K562 (cell line): ENCODE data around the gene ECI2. TPM values are rescaled to one million over a fixed set of nuclear protein-coding genes. Genes with fewer than 3 reads are reported as not detected.
A peak's percentile ranks its signal among the peaks of the same experiment; 100 is the strongest.

Experiments
- ARNT ChIP-seq, 2 experiments: fragments of 450-650 bp; IDR thresholded peaks; 2 replicates each; pipeline ENCODE4 v1.6.1; 2016; ENCODE audit warnings: mild to moderate bottlenecking in 1 of 2
- CHAMP1 ChIP-seq: fragments of 450-650 bp; IDR thresholded peaks from 2 replicates; pipeline ENCODE4 v1.6.1; 2016; ENCODE audit warnings: mild to moderate bottlenecking
- CTBP1 ChIP-seq: fragments of 450-650 bp; IDR thresholded peaks from 2 replicates; pipeline ENCODE4 v1.6.1; 2016; ENCODE audit warnings: borderline replicate concordance
- KDM1A ChIP-seq, 2 experiments: fragments of 450-650 bp; IDR thresholded peaks; 2 replicates each; pipeline ENCODE4 v1.6.1; 2016; ENCODE audit warnings: mild to moderate bottlenecking in 2 of 2
- MAZ ChIP-seq, 2 experiments: fragments of 450-650 bp in 1 of 2; sonication (generic) in 1 of 2; formaldehyde crosslinking; IDR thresholded peaks in 1 of 2; conservative IDR thresholded peaks in 1 of 2; 2 replicates each; pipeline versions ENCODE4 v1.4.0 to v1.5.0; 2020; ENCODE audit warnings: mild to moderate bottlenecking in 1 of 2, missing genetic modification reagents in 1 of 2
- MCM3 ChIP-seq: fragments of 450-650 bp; IDR thresholded peaks from 2 replicates; pipeline ENCODE4 v1.6.1; 2016
- NBN ChIP-seq: fragments of 450-650 bp; IDR thresholded peaks from 2 replicates; pipeline ENCODE4 v1.6.1; 2016; ENCODE audit warnings: low read depth, mild to moderate bottlenecking
- POLR2A ChIP-seq: fragments of 450-650 bp; conservative IDR thresholded peaks from 2 replicates; pipeline ENCODE4 v1.6.1; 2016
- POLR3G ChIP-seq: IDR thresholded peaks from 2 replicates; pipeline ENCODE4 v1.6.1; 2011; ENCODE audit not compliant: insufficient read length, insufficient replicate concordance; ENCODE audit errors: extremely low read depth
- RB1 ChIP-seq: fragments of 450-650 bp; IDR thresholded peaks from 2 replicates; pipeline ENCODE4 v1.6.1; 2017; ENCODE audit warnings: low read depth, mild to moderate bottlenecking
- RFX1 ChIP-seq: fragments of 450-650 bp; IDR thresholded peaks from 2 replicates; pipeline ENCODE4 v1.6.1; 2016; ENCODE audit warnings: mild to moderate bottlenecking, moderate library complexity
- RHOXF2B ChIP-seq: fragments of 250-450 bp; sonication (Bioruptor Pico); conservative IDR thresholded peaks from 2 replicates; pipeline ENCODE4 v1.5.1; 2021
- SMAD4 ChIP-seq: fragments of 250-450 bp; sonication (Bioruptor Pico); conservative IDR thresholded peaks from 2 replicates; pipeline ENCODE4 v1.8.0; 2021; ENCODE audit warnings: inconsistent platforms, mild to moderate bottlenecking, moderate library complexity
- TEAD1 ChIP-seq, 2 experiments: fragments of 450-650 bp in 1 of 2; sonication (generic) in 1 of 2; formaldehyde crosslinking; IDR thresholded peaks; 2 replicates each; pipeline versions ENCODE4 v1.4.0 to v1.8.0; 2020 to 2022; ENCODE audit warnings: mild to moderate bottlenecking in 2 of 2, missing genetic modification reagents in 1 of 2
- USF2 ChIP-seq: sonication (generic); formaldehyde crosslinking; IDR thresholded peaks from 2 replicates; pipeline ENCODE4 v1.5.0; 2020; ENCODE audit warnings: missing genetic modification reagents
- XRCC5 ChIP-seq: fragments of 200-400 bp; formaldehyde crosslinking; IDR thresholded peaks from 2 replicates; pipeline ENCODE4 v1.6.1; 2017; ENCODE audit warnings: low read depth, mild to moderate bottlenecking, low read length
- polyA plus RNA-seq, 8 experiments: library from polyadenylated mRNA; depleted of rRNA in 4 of 8; stranded (reverse) in 5 of 8; unstranded in 3 of 8; fragments of >200 nt; fragmentation: Nextera tagmentation in 2 of 8; fragmentation: Illumina TruSeq in 1 of 8; extraction: Ambion mirVana in 2 of 8; extraction: Trizol in 1 of 8; gene quantifications; 2 replicates each; pipeline versions ENCODE4 v1.2.1 to v1.2.3, GENCODE V29; 2011 to 2014; ENCODE audit warnings: inconsistent platforms in 1 of 8, missing spikeins in 1 of 8
- total RNA-seq, 7 experiments: library from RNA; depleted of rRNA in 6 of 7; stranded (reverse); fragments of >200 nt in 6 of 7; fragmentation: Illumina TruSeq in 2 of 7; extraction: Trizol in 2 of 7; gene quantifications; 2 replicates each; pipeline versions ENCODE4 v1.2.1 to v1.2.3, GENCODE V29; 2011 to 2021; ENCODE audit warnings: low replicate concordance in 1 of 7
- TF ChIP-seq, protein P1 (sequence below): fragments of 250-450 bp; sonication (Bioruptor Pico); IDR thresholded peaks from 2 replicates; pipeline ENCODE4 v1.4.0; 2020
- TF ChIP-seq, protein P2 (sequence below): sonication (generic); formaldehyde crosslinking; IDR thresholded peaks from 2 replicates; pipeline ENCODE4 v1.4.0; 2020; ENCODE audit warnings: mild to moderate bottlenecking, missing genetic modification reagents

ECI2 gene
- total and polyA plus RNA-seq, 9 of the 15 experiments (the other 6 are each of a cell fraction or from before 2014, with no cell fraction given) = 80.7 to 377 (median 142) TPM

- TF ChIP-seq, protein P1, sequence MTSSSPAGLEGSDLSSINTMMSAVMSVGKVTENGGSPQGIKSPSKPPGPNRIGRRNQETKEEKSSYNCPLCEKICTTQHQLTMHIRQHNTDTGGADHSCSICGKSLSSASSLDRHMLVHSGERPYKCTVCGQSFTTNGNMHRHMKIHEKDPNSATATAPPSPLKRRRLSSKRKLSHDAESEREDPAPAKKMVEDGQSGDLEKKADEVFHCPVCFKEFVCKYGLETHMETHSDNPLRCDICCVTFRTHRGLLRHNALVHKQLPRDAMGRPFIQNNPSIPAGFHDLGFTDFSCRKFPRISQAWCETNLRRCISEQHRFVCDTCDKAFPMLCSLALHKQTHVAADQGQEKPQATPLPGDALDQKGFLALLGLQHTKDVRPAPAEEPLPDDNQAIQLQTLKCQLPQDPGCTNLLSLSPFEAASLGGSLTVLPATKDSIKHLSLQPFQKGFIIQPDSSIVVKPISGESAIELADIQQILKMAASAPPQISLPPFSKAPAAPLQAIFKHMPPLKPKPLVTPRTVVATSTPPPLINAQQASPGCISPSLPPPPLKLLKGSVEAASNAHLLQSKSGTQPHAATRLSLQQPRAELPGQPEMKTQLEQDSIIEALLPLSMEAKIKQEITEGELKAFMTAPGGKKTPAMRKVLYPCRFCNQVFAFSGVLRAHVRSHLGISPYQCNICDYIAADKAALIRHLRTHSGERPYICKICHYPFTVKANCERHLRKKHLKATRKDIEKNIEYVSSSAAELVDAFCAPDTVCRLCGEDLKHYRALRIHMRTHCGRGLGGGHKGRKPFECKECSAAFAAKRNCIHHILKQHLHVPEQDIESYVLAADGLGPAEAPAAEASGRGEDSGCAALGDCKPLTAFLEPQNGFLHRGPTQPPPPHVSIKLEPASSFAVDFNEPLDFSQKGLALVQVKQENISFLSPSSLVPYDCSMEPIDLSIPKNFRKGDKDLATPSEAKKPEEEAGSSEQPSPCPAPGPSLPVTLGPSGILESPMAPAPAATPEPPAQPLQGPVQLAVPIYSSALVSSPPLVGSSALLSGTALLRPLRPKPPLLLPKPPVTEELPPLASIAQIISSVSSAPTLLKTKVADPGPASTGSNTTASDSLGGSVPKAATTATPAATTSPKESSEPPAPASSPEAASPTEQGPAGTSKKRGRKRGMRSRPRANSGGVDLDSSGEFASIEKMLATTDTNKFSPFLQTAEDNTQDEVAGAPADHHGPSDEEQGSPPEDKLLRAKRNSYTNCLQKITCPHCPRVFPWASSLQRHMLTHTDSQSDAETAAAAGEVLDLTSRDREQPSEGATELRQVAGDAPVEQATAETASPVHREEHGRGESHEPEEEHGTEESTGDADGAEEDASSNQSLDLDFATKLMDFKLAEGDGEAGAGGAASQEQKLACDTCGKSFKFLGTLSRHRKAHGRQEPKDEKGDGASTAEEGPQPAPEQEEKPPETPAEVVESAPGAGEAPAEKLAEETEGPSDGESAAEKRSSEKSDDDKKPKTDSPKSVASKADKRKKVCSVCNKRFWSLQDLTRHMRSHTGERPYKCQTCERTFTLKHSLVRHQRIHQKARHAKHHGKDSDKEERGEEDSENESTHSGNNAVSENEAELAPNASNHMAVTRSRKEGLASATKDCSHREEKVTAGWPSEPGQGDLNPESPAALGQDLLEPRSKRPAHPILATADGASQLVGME = no peak
- peak; percentile 20; the same call in 1 of the 2 replicates for TF ChIP-seq RB1
- no peak for TF ChIP-seq POLR2A
- peak; percentile 46; the same call in 1 of the 2 replicates for TF ChIP-seq CTBP1
- TF ChIP-seq NBN = peak; percentile 18; the same call in 1 of the 2 replicates
- TF ChIP-seq POLR3G = no peak
- TF ChIP-seq, protein P2, sequence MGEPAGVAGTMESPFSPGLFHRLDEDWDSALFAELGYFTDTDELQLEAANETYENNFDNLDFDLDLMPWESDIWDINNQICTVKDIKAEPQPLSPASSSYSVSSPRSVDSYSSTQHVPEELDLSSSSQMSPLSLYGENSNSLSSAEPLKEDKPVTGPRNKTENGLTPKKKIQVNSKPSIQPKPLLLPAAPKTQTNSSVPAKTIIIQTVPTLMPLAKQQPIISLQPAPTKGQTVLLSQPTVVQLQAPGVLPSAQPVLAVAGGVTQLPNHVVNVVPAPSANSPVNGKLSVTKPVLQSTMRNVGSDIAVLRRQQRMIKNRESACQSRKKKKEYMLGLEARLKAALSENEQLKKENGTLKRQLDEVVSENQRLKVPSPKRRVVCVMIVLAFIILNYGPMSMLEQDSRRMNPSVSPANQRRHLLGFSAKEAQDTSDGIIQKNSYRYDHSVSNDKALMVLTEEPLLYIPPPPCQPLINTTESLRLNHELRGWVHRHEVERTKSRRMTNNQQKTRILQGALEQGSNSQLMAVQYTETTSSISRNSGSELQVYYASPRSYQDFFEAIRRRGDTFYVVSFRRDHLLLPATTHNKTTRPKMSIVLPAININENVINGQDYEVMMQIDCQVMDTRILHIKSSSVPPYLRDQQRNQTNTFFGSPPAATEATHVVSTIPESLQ (CRISPR knock-in tag) = 0 out of 2 replicates have a peak, but pooled peaks have one; percentile 45
- peak in 1 of 2 experiments; percentile 70; a peak in 1 of 4 replicates for TF ChIP-seq ARNT (IDR thresholded peaks at IDR 0.05)
- no peak for TF ChIP-seq RFX1
- 0 out of 2 replicates have a peak, but pooled peaks have one; percentile 48 for TF ChIP-seq RHOXF2B (CRISPR knock-in tag)
- TF ChIP-seq USF2 = no peak
- TF ChIP-seq CHAMP1 = 0 out of 2 replicates have a peak, but pooled peaks have one; percentile 36
- 0 out of 2 replicates have a peak, but pooled peaks have one; percentile 11 for TF ChIP-seq SMAD4 (CRISPR knock-in tag)
- no peak for TF ChIP-seq MCM3
- peak; percentile 33 to 56; a peak in 1 of 4 replicates for TF ChIP-seq MAZ (CRISPR knock-in tag; conservative IDR thresholded peaks at IDR 0.05 in 1 of 2, IDR thresholded peaks at IDR 0.05 in 1 of 2)
- 0 out of 2 replicates have a peak, but pooled peaks have one; percentile 67 for TF ChIP-seq XRCC5
- peak in 1 of 2 experiments; percentile 16; a peak in 1 of 4 replicates for TF ChIP-seq KDM1A (IDR thresholded peaks at IDR 0.05)
- TF ChIP-seq TEAD1 (CRISPR knock-in tag; IDR thresholded peaks at IDR 0.05) = peak in 1 of 2 experiments; percentile 48; a peak in 1 of 4 replicates
Observed at GRCh38 chr6:4155848-4156466, 20.6 kb upstream of the ECI2 start (continued).
